ENCODE measurements around the gene SUGT1.
"Not testable (repeated sequence)": the region's sequence is repeated elsewhere in the genome, so short reads cannot be mapped to it uniquely, and the experiment has no call there.

Gene SUGT1

GRCh38 chr13:52701728-52702465 lies 49.3 kb downstream of the SUGT1 start:
- Mint-ChIP-seq H3K36me3 (ENCODE audit: low read depth) (no peaks in the 10 kb centered on the region), H3K4me1 (no peaks in the 10 kb centered on the region), H3K9me3 (no peaks in the 10 kb centered on the region), H3K4me3 (no peak overlapping the region), H3K27ac (no peak overlapping the region), H3K27me3 (peaks cover 2% of the 10 kb centered on the region)
- ATAC-seq (no peak), DNase-seq (no peak)

GRCh38 chr13:52703482-52703881 lies 50.8 kb downstream of the SUGT1 start:
- Mint-ChIP-seq H3K27ac (no peak overlapping the region), H3K27me3 (peaks cover 2% of the 10 kb centered on the region), H3K36me3 (ENCODE audit: low read depth) (no peaks in the 10 kb centered on the region), H3K4me3 (no peak overlapping the region), H3K4me1 (no peaks in the 10 kb centered on the region), H3K9me3 (no peaks in the 10 kb centered on the region)
- DNase-seq: no peak
- ATAC-seq: no peak

GRCh38 chr13:52706081-52706480 lies 53.4 kb downstream of the SUGT1 start:
- DNase-seq: no peak
- Mint-ChIP-seq H3K27ac (no peak overlapping the region), H3K9me3 (no peaks in the 10 kb centered on the region), H3K4me1 (no peaks in the 10 kb centered on the region), H3K4me3 (no peak overlapping the region), H3K36me3 (ENCODE audit: low read depth) (no peaks in the 10 kb centered on the region), H3K27me3 (peaks cover 2% of the 10 kb centered on the region)
- no peak for ATAC-seq

- H3K27ac Mint-ChIP-seq: no peak overlapping the region
- DNase-seq (no peak), ATAC-seq (no peak)
- H3K36me3 Mint-ChIP-seq (ENCODE audit: low read depth): no peaks in the 10 kb centered on the region
- peaks cover 2% of the 10 kb centered on the region for H3K27me3 Mint-ChIP-seq
- no peaks in the 10 kb centered on the region for H3K4me1 Mint-ChIP-seq
- no peak overlapping the region for H3K4me3 Mint-ChIP-seq
- no peaks in the 10 kb centered on the region for H3K9me3 Mint-ChIP-seq
Measured at GRCh38 chr13:52707375-52707774, 54.7 kb downstream of the SUGT1 start.

- H3K27ac Mint-ChIP-seq; H3K4me1 Mint-ChIP-seq; H3K4me3 Mint-ChIP-seq; H3K9me3 Mint-ChIP-seq; H3K36me3 Mint-ChIP-seq (ENCODE audit: low read depth); DNase-seq; ATAC-seq; H3K27me3 Mint-ChIP-seq: not testable (repeated sequence)
Measured at GRCh38 chr13:52708266-52708665, 55.6 kb downstream of the SUGT1 start.

GRCh38 chr13:52711286-52711685 lies 58.6 kb downstream of the SUGT1 start:
- H3K9me3 Mint-ChIP-seq: no peaks in the 10 kb centered on the region
- no peak for ATAC-seq
- H3K27ac Mint-ChIP-seq: no peak overlapping the region
- H3K4me3 Mint-ChIP-seq: no peak overlapping the region
- no peak for DNase-seq
- H3K4me1 Mint-ChIP-seq: no peaks in the 10 kb centered on the region
- H3K27me3 Mint-ChIP-seq: peaks cover 2% of the 10 kb centered on the region
- H3K36me3 Mint-ChIP-seq (ENCODE audit: low read depth): no peaks in the 10 kb centered on the region

GRCh38 chr13:52712385-52712784 lies 59.7 kb downstream of the SUGT1 start:
- DNase-seq (no peak), ATAC-seq (no peak)
- H3K27ac Mint-ChIP-seq: no peak overlapping the region
- no peak overlapping the region for H3K4me3 Mint-ChIP-seq
- no peaks in the 10 kb centered on the region for H3K9me3 Mint-ChIP-seq
- H3K36me3 Mint-ChIP-seq (ENCODE audit: low read depth): peaks cover 2% of the 10 kb centered on the region
- H3K4me1 Mint-ChIP-seq: no peaks in the 10 kb centered on the region
- peaks cover 8% of the 10 kb centered on the region for H3K27me3 Mint-ChIP-seq

GRCh38 chr13:52713894-52714293 lies 61.3 kb downstream of the SUGT1 start:
- H3K4me3 Mint-ChIP-seq: no peak overlapping the region
- DNase-seq (no peak), ATAC-seq (no peak)
- no peak overlapping the region for H3K27ac Mint-ChIP-seq
- H3K36me3 Mint-ChIP-seq (ENCODE audit: low read depth): peaks cover 2% of the 10 kb centered on the region
- peaks cover 13% of the 10 kb centered on the region for H3K27me3 Mint-ChIP-seq
- H3K4me1 Mint-ChIP-seq: no peaks in the 10 kb centered on the region
- no peaks in the 10 kb centered on the region for H3K9me3 Mint-ChIP-seq

- not testable (repeated sequence) for H3K27ac Mint-ChIP-seq, H3K9me3 Mint-ChIP-seq
Measured at GRCh38 chr13:52720904-52721303, 68.3 kb downstream of the SUGT1 start.

GRCh38 chr13:52721356-52721755 lies 68.7 kb downstream of the SUGT1 start:
- H3K4me1 Mint-ChIP-seq: not testable (repeated sequence)

More at GRCh38 chr13:52720904-52721303, 68.3 kb downstream of the SUGT1 start:
- not testable (repeated sequence) for H3K36me3 Mint-ChIP-seq (ENCODE audit: low read depth); ATAC-seq; DNase-seq; H3K4me3 Mint-ChIP-seq; H3K4me1 Mint-ChIP-seq
- H3K27me3 Mint-ChIP-seq: peaks cover 19% of the 10 kb centered on the region

GRCh38 chr13:52723181-52723580 lies 70.5 kb downstream of the SUGT1 start:
- DNase-seq: no peak
- no peak overlapping the region for H3K4me3 Mint-ChIP-seq
- no peak overlapping the region for H3K27ac Mint-ChIP-seq
- H3K36me3 Mint-ChIP-seq (ENCODE audit: low read depth): no peaks in the 10 kb centered on the region
- ATAC-seq: no peak
- H3K9me3 Mint-ChIP-seq: peaks cover 10% of the 10 kb centered on the region
- peaks cover 10% of the 10 kb centered on the region for H3K27me3 Mint-ChIP-seq
- H3K4me1 Mint-ChIP-seq: no peaks in the 10 kb centered on the region

More at GRCh38 chr13:52721356-52721755, 68.7 kb downstream of the SUGT1 start:
- not testable (repeated sequence) for ATAC-seq; H3K36me3 Mint-ChIP-seq (ENCODE audit: low read depth); DNase-seq; H3K9me3 Mint-ChIP-seq; H3K4me3 Mint-ChIP-seq; H3K27ac Mint-ChIP-seq
- H3K27me3 Mint-ChIP-seq: peaks cover 19% of the 10 kb centered on the region

GRCh38 chr13:52725302-52725701 lies 72.7 kb downstream of the SUGT1 start:
- Mint-ChIP-seq H3K4me3 (no peak overlapping the region), H3K4me1 (no peaks in the 10 kb centered on the region), H3K36me3 (ENCODE audit: low read depth) (no peaks in the 10 kb centered on the region), H3K27ac (no peak overlapping the region), H3K9me3 (peaks cover 5% of the 10 kb centered on the region), H3K27me3 (peaks cover 3% of the 10 kb centered on the region)
- ATAC-seq (no peak), DNase-seq (no peak)

- Mint-ChIP-seq H3K9me3 (peaks cover 5% of the 10 kb centered on the region), H3K27me3 (peaks cover 3% of the 10 kb centered on the region), H3K4me1 (no peaks in the 10 kb centered on the region), H3K27ac (no peak overlapping the region), H3K4me3 (no peak overlapping the region), H3K36me3 (ENCODE audit: low read depth) (no peaks in the 10 kb centered on the region)
- DNase-seq (no peak), ATAC-seq (no peak)
Measured at GRCh38 chr13:52726258-52726657, 73.6 kb downstream of the SUGT1 start.

GRCh38 chr13:52734075-52734623 lies 81.5 kb downstream of the SUGT1 start:
- ATAC-seq (no peak), DNase-seq (no peak)
- Mint-ChIP-seq H3K27ac (no peak overlapping the region), H3K9me3 (no peaks in the 10 kb centered on the region), H3K4me3 (no peak overlapping the region), H3K36me3 (ENCODE audit: low read depth) (no peaks in the 10 kb centered on the region), H3K4me1 (peaks cover 2% of the 10 kb centered on the region), H3K27me3 (peaks cover 9% of the 10 kb centered on the region)

GRCh38 chr13:52736891-52737290 lies 84.3 kb downstream of the SUGT1 start:
- no peaks in the 10 kb centered on the region for H3K36me3 Mint-ChIP-seq (ENCODE audit: low read depth)
- H3K4me1 Mint-ChIP-seq: peaks cover 6% of the 10 kb centered on the region
- ATAC-seq (no peak), DNase-seq (no peak)
- peaks cover 29% of the 10 kb centered on the region for H3K27me3 Mint-ChIP-seq
- H3K4me3 Mint-ChIP-seq: no peak overlapping the region
- no peak overlapping the region for H3K27ac Mint-ChIP-seq
- no peaks in the 10 kb centered on the region for H3K9me3 Mint-ChIP-seq
